Activated naive CD4-positive, alpha-beta T cell treated with Interleukin-2 at 50 U/mL for 16 hours (primary cell): ENCODE results near the gene ALKBH6.

Experiments
- DNase-seq: peaks from one replicate; pipeline ENCODE4 v3.0.0-alpha.2; 2020

Gene ALKBH6

DNA sequence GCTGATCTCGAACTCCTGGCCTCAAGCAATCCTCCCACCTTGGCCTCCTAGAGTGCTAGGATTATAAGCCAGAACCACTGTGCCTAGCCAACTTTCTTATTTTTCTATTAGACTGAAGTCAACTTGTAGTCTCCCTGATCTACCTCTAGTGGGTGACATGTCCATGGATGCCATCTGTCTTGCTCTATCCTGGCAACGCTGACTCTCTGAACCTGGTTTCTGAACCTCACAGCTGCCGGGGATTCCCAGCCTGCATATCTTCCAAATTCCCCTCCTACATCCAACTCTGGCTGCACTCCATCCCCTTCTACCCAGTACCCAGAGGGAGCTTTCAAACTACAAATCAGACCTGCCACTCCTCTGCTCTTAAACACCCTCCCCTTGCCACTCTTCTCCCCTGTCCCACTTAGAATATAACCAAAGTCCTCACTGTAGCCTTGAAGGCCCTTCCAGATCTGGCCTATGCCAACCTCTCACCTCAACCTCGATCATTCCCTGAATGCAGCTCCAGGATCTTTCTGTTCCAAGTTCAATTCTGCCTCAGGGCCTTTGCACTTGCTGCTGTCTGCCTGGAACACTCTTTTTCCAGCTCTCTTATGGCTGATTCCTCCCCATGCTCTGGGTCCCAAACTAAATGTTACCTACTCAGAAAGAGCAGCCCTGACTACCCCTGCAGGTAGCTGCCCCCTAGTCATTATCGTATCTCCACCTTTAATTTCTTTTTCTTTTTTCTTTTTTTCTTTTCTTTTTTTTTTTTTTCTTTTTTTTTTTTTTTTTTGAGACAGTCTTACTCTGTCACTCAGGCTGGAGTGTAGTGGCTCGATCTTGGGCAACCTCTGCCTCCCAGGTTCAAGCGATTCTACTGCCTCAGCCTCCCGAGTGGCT, 16.5 kb upstream of the ALKBH6 start:
- DNase-seq = no peak

DNA sequence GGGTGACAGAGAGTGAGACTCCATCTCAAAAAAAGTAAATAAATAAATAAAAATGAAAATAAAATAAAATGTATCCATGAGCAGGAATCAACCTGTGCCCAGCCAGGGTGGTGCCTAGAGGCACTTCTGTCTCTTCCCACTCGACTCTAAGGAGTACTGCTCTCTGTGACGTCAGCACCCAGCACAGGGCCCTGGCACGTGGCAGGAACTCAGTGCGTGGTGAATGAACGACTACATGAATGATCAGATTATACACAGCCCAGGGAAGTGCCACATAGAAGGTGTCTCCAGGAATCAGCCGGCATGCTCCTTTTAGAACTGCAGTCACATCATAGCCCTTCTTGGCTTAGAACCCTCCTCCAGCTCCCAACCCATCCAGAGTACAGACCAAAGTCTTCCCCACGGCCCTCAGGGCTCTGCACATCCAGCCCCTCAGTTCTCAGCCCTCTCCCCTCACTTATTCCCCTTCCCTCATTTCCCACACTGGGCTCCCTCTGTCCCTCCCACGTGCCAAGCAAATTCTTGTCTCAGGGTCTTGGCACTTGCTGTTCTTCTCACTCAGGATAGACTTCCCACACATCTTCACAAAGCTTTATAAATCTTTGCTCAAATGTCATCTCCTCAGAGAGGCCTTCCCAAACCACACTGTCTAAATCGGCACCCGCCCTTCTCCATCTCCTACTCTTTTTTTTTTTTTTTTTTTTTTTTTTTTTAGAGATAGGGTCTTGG, 14.5 kb upstream of the ALKBH6 start:
- DNase-seq = no peak

DNA sequence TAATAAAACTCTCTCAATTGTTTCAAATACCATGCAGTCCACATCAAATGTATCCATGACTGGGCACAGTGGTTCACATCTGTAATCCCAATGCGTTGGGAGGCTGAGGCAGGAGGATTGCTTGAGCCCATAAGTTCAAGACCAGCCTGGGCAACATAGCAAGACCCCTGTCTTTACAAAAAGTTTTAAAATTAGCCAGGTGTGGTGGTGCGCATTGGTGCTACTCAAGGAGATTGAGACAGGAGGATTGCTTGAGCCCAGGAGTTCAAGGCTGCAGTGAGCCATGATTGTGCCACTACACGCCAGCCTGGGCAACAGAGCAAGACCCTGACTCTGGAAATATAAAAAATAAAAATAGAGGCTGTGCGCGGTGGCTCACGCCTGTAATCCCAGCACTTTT, 13.7 kb upstream of the ALKBH6 start:
- DNase-seq = no peak

DNA sequence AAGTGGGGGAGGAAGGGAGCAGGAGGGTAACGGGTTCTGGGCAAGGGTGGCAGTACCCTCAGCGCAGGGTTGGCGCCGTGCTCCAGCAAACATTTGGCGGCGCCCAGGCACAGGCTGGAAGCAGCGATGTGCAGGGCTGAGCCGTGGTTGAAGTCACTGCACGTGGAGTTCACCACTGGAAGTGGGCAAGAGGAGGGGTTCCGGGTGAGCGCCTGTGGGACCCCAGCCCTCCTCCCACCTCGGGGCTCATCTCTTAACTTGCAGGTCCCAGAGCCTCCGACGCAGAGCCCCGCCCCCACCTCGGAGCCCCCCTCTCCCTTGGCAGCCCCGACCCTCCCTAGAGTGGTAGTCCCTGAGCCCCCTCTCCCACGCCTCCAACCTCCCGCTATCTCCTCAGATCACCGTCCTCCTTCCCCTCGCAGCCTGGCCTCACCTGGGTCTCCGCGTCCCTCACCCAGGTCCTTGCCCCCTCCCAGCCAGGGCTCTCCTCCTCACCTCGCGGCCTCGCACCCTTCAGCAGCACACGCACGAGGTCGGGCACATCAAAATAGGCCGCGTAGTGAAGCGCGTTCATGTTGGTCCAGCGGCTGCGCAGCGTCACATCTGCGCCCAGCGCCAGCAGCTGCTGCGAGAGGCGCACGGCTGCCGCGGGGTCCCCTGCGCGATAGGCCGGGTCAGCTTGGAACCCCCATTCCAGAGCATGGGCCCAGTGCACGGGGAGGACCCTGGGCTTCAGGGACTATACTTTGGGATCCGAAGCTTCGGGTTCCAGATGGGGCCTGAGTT, 12.3 kb upstream of the ALKBH6 start:
- DNase-seq = no peak

DNA sequence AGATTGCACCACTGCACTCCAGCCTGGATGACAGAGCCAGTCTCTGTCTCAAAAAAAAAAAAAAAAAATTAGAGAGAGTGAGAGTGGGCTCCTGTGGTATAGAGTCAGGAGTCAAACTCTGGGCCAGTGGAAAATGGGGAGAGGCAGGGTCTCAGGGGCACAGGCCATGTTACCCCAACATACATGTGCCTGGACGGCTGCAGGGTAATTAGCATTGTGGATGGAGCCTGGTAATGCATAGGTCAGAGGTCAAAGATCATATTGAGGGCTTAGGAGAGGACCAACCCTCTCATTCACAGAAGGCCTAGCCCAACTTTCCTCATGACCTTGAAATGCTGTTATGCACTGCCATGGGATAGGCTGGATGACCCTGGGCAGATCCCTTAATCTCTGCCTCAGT, 11.5 kb upstream of the ALKBH6 start:
- DNase-seq = no peak

DNA sequence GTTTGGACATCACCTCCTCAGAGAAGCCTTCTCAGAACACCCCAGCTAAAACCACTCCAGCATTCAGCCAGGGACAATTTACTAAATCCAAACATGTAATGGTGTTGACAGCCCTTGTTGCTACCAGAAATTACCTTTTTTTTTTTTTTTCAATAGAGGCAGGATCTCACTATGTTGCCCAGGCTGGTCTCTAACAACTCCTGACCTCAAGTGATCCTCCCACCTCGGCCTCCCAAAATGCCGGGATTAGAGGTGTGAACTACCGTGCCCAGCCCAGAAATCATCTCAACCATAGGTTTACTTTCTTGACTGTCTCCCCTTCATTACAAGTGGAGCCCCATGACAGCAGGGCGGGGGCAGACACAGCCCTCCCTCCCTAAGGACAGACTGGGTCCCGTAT, 9.4 kb upstream of the ALKBH6 start:
- DNase-seq = no peak

DNA sequence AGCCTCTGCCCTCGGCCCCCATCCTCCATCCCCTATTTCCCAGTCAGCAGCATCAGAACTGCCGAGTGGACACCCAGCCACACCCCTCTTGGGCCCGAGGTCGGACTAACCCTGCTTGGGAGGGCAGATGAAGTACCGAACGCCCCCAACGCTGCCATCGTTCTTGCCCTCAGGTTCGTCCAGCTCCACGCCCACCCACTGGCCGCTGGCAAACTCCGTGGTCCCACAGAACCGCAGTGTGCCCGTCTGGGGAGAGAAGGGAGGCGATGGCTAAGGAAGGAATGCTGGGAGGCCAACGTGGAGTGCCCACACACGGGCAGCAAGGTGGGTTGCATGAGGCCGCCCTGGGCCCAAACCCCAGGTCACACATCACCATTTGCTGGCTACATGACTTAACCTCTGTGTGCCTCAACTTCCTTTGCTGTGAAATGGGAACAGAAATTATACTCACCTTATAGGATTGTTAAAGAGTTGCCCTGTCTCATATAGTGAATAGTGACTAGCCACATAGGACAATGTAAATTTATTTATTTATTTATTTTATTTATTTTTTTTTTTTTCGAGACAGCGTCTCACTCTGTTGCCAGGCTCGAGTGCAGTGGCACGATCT, 5.2 kb upstream of the ALKBH6 start:
- no peak for DNase-seq

DNA sequence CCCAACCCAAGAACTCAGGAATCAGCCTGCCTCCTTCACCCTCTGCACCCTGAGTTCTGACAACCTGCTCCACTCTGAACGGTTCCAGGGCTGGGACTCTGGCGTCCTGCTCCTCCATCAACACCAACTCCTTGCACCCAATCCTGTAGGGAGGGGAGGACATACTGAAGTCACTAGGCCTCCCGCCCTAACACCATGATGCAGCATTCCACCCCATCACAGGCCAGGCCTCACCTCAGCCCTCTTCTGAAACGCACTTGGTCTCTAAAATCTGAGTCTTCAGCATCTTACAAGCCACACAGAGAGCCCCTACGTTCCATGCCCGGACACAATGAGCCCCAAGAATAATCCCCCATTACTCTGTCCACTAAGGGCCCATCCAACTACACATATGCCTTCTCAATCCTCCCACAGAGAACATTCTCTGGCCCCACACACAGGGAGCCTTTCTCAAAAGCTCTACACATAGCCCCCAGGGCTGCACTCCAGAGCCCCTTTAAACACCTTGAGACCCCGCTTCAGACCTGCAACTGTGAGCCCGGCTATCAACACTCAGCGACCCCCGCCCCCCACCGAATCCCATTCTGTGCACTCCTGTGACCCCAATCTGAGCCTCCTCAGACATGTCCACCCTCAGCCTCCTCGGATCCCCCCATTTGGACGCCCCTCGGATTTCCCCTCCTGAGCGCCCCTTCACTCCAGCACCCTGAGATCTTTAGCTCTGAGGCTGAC, 567 bp downstream of the ALKBH6 start:
- DNase-seq = no peak

DNA sequence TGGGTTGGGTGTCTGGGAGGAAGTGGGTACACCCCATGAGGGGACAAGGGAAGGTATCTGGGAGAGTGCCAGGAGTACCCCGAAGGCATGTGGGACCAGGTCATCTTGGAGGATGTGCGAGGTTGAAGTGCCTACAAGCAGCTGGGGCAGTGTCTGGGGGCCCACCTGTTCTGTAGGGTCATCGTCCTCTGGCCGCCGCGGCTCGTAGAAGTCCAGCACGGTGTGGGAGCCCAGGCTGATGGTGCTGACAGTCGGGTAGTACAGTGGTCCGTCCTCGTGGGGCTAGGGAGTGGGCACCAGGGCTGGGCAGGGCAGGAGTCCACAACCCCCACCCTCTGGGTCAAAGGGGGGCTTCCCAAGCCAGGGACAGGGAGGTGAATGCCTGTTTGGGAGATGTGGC, 3.6 kb downstream of the ALKBH6 start:
- DNase-seq = no peak

DNA sequence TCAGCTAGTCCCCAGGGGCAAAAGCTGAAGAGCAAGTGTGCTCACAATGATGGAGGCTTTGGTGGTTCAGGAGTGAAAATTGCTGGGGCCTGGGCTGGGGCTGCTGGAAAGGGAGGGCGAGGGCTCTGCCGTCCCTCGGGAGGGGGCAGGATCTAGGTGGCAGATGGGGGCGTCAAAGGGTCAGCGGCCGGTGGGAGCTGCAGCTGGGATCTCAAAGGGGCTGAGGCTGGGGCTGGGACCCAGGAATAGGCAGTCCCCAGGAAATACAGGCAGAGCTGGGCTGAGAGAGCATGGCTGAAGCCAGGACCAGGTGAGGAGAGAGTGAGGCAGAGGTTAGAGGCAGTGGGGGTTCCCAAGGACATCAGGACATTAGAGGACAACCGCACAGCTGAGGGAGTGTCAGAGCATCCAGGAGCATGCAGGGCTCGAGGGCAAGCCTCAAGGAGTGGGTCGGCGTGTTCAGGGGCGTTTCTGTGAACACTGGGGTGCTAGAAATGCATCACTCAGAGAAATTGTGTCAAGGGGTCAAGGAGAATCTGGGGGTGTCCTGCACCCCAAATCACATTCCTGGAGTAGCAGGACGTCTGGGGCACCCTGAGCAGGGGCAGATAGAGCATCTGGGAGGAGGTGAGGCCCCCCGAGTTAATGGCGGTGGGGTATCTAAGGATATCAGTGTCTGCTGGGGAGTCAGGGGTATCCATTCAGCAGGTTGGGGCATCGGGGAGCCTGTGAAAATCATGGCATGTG, 4.2 kb downstream of the ALKBH6 start:
- no peak for DNase-seq

DNA sequence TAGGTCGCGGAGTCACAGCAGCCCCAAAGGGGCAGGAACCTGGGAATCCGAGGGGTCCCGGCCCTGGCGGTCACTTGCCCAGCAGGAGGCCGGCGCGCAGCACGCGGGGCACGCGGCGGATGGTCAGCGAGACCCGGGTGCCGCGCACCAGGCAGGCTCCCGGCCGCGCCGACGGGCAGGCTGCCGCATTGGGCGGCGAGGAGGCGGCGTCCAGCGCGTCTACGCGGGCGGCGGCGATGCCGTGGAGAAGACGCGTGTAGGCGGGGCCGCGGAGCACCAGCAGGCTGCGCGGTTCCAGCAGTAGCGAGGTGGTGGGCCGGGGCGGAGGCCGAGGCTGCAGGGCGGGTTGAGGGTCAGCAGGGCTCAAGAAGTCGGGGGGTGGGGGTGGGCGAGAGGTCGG, 4.8 kb downstream of the ALKBH6 start:
- DNase-seq = peak; percentile 57

DNA sequence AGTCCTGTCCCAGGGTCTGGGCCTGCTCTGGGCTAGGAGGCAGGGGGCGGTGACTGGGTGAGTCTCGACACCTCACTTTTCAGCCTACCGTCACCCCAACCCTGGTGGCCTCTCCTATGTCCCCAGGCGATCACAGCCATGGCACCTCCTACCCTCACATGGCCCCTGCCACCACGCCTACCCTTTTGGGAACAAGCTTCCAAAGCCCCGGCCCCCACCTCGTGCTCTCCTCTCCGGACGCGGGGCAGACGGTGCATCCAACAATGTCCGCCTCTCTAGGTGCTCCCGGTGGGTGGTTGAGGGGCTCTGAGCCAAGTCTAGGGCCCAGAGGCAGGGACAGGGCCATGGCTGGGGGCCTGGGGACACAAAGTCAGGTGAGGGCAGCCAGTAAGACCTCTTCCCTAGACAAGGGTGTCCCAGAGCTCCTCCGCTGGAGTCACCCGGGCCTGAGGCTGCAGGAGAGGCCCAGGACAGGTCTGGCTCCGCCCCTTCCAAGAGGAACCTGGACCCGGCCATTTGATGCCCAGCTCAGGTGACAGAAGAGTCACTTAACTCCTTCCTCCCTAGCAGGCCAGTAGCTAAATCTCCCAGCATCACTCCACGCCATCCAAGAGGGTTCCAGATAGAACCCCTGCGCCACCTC, 5.6 kb downstream of the ALKBH6 start, which contains the start of gene SYNE4:
Gene SYNE4 (minus strand): TSS at position 478 of the 643 bp plus-strand sequence. CDS start 132 bp downstream, at position 346.
- DNase-seq = no peak

DNA sequence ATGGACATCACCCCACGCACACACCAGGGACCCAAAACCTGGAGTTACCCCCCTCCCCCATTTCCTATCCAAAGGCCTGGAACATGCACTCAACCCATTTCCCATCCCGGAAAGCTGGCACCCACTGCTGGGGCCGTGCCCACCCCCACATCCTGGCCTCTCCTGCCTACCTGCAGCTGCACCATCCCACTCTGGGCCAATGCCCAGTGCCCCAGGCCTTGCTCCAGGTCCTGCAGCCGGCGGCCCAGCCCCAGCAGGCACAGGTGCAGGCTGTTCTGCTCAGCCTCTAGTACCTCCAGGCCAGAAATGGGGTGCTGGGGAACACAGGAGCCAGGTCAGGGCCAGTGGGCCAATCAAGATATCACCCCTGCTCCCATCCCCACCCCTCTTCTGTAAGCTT, 7.1 kb downstream of the ALKBH6 start:
- DNase-seq = no peak

DNA sequence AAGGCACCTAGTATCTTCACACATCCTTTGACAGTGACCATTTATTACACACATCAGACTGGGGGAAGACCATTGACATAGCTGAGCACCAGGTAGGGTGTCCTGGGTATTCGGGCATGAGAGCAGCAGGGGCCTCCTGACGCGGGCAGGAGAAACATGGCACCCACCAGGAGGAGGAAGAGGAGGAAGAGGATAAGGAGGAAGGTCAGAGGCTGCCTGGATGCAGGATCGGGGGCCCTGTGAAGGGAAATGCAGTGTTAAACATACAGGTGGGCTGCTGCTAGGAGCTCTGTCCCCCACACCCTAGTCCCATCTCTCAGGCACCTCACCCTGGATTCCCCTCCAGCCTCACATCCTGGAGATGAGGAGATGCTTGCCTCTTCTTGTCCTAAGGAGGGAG, 10.7 kb downstream of the ALKBH6 start:
- DNase-seq = no peak

DNA sequence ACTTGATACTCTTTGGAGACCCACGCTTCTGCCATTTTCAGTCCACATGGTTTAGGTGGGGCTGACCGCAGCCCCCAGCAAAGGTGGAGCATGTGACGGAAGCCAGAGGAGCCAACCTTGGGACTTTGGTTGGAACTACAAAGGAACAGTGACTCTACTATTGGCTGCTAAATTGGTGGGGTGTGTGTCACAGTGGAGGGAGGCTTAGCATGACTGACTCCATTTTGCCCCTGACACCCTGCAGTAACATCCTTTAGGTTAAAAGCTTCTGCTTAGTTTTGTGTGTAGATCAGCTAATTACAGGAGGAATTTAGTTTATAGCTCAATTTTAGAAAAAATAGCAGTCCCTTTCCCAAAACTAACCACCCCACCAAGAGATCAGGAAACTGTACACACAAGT, 12.4 kb downstream of the ALKBH6 start:
- no peak for DNase-seq

DNA sequence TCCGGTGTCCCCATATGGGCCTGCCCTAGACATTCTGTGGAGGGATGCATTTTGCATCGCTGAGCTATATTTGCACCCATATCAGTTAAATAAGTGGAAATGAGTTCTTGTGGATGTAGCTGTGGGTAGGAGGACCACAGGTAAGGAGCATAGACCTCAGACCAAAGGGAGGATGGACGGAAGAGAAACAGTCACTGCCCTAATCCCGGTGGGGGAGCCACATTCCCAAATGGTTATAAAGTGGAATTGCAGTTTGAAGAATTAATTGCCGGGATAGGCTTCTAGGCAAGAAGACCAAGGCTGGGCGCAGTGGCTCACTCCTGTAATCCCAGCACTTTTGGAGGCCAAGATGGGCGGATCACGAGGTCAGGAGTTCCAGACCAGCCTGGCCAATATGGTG, 17.2 kb downstream of the ALKBH6 start:
- DNase-seq = no peak

DNA sequence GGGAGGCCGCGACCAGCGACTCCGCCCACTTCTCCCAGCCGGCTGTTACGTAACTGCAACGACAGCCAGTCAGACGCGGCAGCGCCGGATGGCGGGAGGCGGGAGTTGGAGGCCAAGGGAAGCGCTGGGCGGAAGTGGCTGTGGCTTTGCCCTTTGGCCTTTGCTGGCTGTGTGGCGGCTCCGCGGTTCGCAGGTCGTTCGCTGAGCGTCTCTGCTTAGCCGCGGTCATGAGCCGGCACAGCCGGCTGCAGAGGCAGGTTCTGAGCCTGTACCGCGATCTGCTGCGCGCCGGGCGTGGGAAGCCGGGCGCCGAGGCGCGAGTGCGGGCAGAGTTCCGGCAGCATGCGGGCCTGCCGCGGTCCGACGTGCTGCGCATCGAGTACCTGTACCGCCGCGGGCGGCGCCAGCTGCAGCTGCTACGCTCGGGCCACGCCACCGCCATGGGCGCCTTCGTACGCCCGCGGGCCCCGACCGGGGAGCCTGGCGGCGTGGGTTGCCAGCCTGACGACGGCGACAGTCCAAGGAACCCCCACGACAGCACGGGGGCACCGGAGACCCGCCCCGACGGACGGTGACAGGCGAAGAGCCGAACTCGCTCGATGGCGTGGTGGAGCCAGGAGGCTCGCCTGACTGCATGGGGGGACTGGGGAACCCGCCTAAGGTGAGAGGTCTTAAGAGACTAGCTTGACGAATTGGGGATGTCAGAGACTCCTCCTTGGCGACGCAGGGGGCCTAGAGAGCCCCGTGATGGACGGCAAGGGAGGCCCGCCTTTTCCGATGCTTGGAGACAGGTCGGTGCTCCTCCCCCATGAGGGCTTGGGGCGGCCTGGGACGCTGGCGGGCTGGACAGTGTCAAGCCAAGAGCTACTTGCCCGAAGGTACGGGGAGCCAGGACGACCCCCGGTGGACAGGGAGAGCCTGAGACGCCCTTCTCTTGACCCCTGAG, 18.7 kb downstream of the ALKBH6 start, which contains the start of gene SDHAF1:
Gene SDHAF1 (plus strand): TSS at position 141 of the 946 bp plus-strand sequence. CDS start 87 bp downstream, at position 228.
- DNase-seq = peak; percentile 95

DNA sequence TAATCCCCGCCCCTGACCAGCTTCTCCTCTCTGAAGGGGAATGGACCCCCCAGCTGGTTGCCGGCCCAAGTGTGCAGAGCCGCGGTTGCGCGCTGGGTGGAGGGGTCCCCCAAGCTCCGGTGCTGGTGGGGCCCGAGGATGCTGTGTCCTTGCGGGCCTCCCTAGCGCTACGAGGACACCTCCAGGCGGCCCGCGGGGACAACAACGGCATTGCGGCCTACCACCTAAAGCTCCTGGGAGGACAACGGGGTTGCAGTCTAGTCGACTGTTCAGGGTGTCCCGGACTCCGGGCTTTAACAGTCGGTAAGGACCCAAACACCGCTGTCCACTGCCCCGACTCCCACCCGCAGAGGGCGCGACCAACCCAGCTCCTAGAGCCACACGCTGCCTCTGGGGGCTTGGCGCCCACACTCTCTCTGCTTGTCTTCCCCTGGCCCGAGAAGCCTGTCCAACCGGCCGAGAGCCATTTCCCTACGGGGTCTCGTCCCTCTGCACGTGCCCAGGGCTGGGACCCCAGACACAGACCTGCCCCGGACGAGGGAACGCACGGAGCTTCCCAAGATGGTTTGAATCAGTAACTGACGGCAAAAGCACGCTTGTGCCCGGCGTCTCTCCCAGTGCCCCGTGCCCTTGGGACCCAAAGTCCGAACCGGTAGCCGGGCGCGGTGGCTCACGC, 20.0 kb downstream of the ALKBH6 start:
- no peak for DNase-seq
